ENCODE results near the gene MPP1. TPM values are rescaled to one million over a fixed set of nuclear protein-coding genes. Genes with fewer than 3 reads are reported as not detected.

The MPP1 gene
- total RNA-seq, 1 experiment from 2014 or later, result 11.6 TPM

GRCh38 chrX:154775419-154776349 lies 29.6 kb downstream of the MPP1 start:
- no peak for DNase-seq (ENCODE audit: low read depth)

- DNase-seq (ENCODE audit: low read depth), result no peak
These were observed 30.7 kb downstream of the MPP1 start for GRCh38 chrX:154774622-154775021.

DNA sequence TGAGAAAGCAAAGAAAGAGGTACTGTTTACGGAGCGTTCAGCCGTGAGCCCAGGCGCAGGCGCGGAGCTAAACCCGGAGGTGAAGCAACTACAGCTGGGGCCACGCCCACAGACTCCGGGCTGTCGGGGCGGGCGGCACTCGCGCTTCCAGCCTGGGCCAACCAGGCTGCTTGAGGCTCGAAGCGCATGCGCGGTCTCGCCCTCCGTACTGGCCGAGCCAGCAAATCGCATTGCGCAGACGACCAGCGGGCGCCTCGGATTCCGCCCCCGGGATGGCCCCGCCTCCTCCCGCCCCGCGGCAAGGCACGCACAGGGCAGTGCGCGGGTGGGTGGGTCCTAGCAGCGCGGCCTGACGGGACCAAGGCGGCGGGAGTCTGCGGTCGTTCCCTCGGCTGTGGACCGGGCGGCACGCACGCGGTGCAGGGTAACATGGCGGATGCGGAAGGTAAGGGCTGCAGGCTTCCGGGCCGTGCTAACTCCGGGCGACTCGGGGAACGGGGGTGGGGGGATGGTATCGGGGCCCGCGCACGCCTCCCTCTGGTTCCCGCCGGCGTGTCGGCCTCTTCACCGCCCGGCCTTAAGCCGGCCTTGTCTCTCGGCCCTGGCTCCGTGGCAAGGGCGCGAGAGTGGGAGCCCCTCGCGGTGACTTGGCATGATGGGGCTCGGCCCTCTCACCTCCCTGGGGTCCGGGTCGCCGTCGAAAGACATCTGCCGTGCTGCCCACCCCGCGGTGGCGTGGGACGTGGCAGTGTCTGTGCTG lies 42.6 kb downstream of the MPP1 start, which contains the start of gene DKC1:
DKC1 (plus strand) TSS at position 328 of the 760 bp plus-strand sequence; CDS start at position 430, 102 bp downstream.
- peak; percentile 97 for DNase-seq (ENCODE audit: low read depth)

DNA sequence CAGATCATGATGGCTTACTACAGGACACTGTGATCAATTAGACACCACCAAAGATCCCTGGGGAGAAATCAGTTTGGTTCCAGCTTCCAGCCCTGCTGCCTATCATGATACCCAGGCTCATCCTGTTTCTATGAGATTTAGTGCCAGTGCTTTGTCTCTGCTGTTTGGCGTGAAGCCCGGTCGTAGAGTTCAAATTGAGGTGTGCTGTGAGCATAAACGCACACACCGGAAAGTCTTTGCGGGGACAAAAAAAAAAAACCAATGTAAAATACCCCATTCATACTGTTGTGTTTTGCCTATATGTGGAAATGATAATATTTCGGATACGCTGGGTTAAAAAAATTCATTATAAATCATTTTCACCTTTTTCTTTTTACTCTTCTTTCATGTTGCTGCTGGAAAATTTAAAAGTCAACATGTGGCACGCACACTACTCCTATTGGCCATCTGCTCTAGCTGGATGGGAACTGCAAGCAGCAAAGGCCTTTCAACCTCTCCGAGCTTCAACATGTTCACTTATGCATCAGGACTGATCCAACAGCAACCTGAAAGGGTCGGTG lies 43.2 kb downstream of the MPP1 start:
- no peak for DNase-seq (ENCODE audit: low read depth)

DNA sequence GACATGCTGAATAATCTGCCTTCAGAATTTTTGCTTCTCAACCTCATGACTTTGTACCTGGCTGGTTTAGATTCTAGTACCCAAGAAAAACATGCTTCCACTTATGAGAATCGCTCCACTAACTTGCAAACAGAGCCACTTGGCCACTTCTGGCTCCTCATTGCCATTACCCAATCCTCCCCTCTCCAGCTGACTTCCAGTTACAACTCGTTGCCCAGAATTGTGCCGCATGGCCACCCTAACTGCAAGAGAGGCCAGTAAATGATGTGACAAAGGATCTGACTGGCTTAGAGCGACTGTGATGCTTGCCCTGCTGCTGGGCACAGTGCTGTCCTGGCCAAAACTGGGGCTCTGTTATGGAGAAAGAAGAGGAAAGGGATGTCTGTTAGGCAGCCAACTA lies 46.6 kb downstream of the MPP1 start:
- no peak for DNase-seq (ENCODE audit: low read depth)

DNA sequence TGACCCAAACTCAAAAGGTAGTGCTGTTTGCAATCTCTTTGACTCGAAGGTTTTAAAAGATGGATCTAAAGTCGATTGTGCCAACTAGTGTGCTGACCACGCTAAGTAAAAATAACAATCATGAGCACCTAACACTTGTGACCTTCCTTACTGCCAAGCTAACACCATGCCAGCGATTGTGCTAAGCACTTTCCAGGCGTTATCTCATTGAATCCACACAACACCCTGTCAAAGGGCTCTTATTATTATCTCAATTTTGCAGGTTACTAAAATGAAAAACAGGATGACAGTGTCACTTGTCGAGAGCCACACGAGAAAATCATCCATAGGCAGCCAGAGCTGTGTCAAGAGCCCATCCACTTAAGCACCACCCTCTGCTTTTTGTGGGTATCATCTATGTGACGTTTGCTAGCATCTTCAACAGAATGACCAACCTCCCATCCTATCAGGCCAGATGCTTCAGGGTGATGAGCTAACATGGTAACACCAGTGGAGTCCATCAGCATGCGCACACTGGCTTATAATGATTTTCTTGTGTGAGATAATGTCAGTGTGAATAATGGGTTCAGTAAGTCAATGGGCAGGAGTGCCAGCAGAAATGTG lies 53.5 kb downstream of the MPP1 start:
- no peak for DNase-seq (ENCODE audit: low read depth)

GRCh38 chrX:154751203-154751668 lies 54.0 kb downstream of the MPP1 start:
- no peak for DNase-seq (ENCODE audit: low read depth)

- peak; percentile 34 for DNase-seq (ENCODE audit: low read depth)
These were observed 54.7 kb downstream of the MPP1 start, which contains the start of gene GAB3 for GRCh38 chrX:154750301-154751202. GAB3 (minus strand) TSS chrX:154751077; CDS start chrX:154751025, 52 bp downstream.

DNA sequence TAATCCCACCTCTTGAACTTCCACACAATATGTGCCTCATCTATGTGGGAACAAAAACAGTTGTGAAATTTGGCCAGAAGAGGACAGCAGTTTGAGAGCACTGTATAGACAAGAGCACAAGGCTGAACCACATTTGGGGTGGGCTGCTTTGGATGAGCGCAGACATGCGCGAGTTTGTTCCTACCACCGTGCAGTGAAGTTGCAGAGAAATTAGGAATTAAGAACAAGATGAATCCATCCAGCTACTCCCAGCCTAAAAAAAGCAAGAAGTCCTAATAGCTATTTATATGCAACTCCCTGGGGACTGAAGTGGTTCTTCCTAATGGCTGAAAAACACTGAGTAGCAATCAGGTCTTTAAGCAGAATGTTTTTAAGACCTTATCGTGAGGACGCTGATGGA lies 55.4 kb downstream of the MPP1 start:
- DNase-seq (ENCODE audit: low read depth), result no peak

GRCh38 chrX:154748712-154749339 lies 56.5 kb downstream of the MPP1 start:
- DNase-seq (ENCODE audit: low read depth), result peak; percentile 37

DNA sequence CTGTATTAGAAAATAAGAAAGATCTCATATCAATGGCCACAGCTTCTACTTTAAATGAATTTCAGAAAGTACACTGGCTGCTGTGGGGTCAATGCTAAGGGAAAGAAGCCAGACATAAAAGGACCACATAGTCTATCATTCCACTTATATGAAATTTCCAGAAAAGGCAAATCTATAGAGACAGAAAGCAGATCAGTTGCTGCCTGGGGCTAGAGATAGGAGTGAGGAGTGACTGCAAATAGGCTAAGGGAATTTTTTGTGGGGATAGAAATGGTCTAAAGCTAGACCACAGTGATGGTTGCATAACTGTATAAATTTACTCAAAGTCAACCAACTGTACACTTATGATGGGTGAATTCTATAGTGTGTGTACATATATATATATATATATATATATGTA lies 62.7 kb downstream of the MPP1 start:
- no peak for DNase-seq (ENCODE audit: low read depth)

GRCh38 chrX:154739952-154740465 lies 65.3 kb downstream of the MPP1 start:
- DNase-seq (ENCODE audit: low read depth), result no peak

- DNase-seq (ENCODE audit: low read depth), result peak; percentile 73
These were observed 67.1 kb downstream of the MPP1 start for GRCh38 chrX:154738011-154738738.

- DNase-seq (ENCODE audit: low read depth), result no peak
These were observed 68.1 kb downstream of the MPP1 start for GRCh38 chrX:154737136-154737535.

- peak; percentile 41 for DNase-seq (ENCODE audit: low read depth)
These were observed 69.4 kb downstream of the MPP1 start for GRCh38 chrX:154735695-154736393.

DNA sequence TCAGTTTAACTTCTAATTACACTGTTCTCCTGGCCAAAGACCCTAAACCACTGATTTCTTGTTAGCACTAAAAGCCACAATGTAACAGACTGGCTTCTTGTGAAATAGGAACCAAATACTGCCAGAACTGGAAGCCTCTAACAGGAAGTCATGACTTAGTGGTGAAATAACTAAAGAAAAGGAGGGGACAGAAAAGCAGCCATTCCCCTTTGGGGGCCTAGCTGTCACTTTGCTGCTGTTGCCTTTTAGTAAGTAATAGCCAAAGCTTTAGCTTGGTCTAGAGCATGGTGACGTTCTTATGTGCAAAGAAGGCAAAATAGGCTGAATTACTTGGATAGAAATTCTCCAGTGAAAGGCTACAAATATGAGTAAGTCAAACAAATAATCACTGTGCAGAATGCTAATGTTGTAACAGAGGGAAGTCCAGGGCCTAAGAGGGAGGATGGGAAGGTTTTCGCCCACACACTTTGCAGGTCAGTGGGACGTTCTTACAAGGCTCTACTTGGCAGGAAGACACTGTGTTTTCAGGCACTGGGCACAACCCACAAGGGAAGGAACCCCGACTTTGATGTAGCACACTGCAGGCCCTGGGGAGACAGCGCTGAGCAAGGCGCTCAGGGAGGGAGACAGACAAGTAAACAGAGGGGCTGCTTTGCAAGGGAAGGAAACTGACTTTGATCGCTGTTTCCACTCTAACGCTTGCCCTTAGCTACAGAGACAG lies 71.1 kb downstream of the MPP1 start:
- DNase-seq (ENCODE audit: low read depth), result no peak

DNA sequence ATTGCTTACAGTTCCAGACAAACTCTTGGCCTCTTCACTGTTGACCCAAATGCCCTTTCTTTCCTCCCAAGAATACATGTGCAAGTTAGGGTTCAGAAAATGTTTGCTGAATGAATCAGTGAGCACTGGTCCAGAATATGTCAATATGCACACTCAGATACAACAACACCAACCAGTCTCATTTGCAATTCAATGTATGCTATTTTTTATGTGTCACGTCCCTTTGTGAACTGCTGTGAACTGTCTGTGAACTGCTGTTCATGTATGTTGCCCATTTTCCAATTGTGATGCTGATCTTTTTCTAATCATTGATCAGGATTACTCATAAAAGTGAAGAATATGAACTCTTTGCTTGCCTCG lies 72.2 kb downstream of the MPP1 start:
- DNase-seq (ENCODE audit: low read depth), result no peak
